ENCODE measurements around the gene CAMK1D.
"Not testable (repeated sequence)": the region's sequence is repeated elsewhere in the genome, so short reads cannot be mapped to it uniquely, and the experiment has no call there.

CAMK1D gene

GRCh38 chr10:12742771-12743170, 393.4 kb downstream of the CAMK1D start:
- Histone ChIP-seq H3K4me2 (ENCODE audit: low read length) (no peak overlapping the region), H3K27ac (ENCODE audit: low read depth, low read length, poor library complexity, severe bottlenecking) (no peak overlapping the region), H4K20me1 (ENCODE audit: insufficient read depth, low read length) (no peaks in the 10 kb centered on the region)

GRCh38 chr10:12743466-12743865, 394.1 kb downstream of the CAMK1D start:
- H3K4me3 ChIP-seq (ENCODE audit: low read depth, low read length, poor library complexity, severe bottlenecking); H3K9me3 ChIP-seq (ENCODE audit: low read length); H3K79me2 ChIP-seq (ENCODE audit: insufficient read depth, low read length); H3K27ac ChIP-seq (ENCODE audit: low read depth, low read length, poor library complexity, severe bottlenecking); H3K9me2 ChIP-seq (ENCODE audit: low read depth, low read length); H4K20me1 ChIP-seq (ENCODE audit: insufficient read depth, low read length); H3K9ac ChIP-seq (ENCODE audit: low read length); H3K4me1 ChIP-seq (ENCODE audit: insufficient read depth, low read length, severe bottlenecking); H3K27me3 ChIP-seq (ENCODE audit: insufficient read depth, low read length); H3K36me3 ChIP-seq (ENCODE audit: insufficient read depth, low read length); H3K4me2 ChIP-seq (ENCODE audit: low read length); H2AFZ ChIP-seq (ENCODE audit: low read length); H3F3A ChIP-seq (ENCODE audit: insufficient read depth, low read length): not testable (repeated sequence)

More at GRCh38 chr10:12742771-12743170, 393.4 kb downstream of the CAMK1D start:
- Histone ChIP-seq H3K9ac (ENCODE audit: low read length) (no peak overlapping the region), H3K79me2 (ENCODE audit: insufficient read depth, low read length) (no peaks in the 10 kb centered on the region), H3K9me2 (ENCODE audit: low read depth, low read length) (no peaks in the 10 kb centered on the region), H3K4me3 (ENCODE audit: low read depth, low read length, poor library complexity, severe bottlenecking) (no peak overlapping the region), H3K27me3 (ENCODE audit: insufficient read depth, low read length) (no peaks in the 10 kb centered on the region), H3K36me3 (ENCODE audit: insufficient read depth, low read length) (no peaks in the 10 kb centered on the region), H3F3A (ENCODE audit: insufficient read depth, low read length) (no peaks in the 10 kb centered on the region), H3K4me1 (ENCODE audit: insufficient read depth, low read length, severe bottlenecking) (no peaks in the 10 kb centered on the region), H2AFZ (ENCODE audit: low read length) (no peak overlapping the region), H3K9me3 (ENCODE audit: low read length) (no peaks in the 10 kb centered on the region)
- no peak for TF ChIP-seq CTCF (IDR thresholded peaks at IDR 0.05; ENCODE audit: low read length)
- TF ChIP-seq EZH2 (IDR thresholded peaks at IDR 0.05; ENCODE audit: borderline replicate concordance, low read length), result no peak

GRCh38 chr10:12743941-12744340, 394.6 kb downstream of the CAMK1D start:
- Histone ChIP-seq H3K9me2 (ENCODE audit: low read depth, low read length) (no peaks in the 10 kb centered on the region), H3K9me3 (ENCODE audit: low read length) (no peaks in the 10 kb centered on the region), H3K79me2 (ENCODE audit: insufficient read depth, low read length) (no peaks in the 10 kb centered on the region), H3K4me1 (ENCODE audit: insufficient read depth, low read length, severe bottlenecking) (no peaks in the 10 kb centered on the region), H3K27ac (ENCODE audit: low read depth, low read length, poor library complexity, severe bottlenecking) (no peak overlapping the region), H3K36me3 (ENCODE audit: insufficient read depth, low read length) (no peaks in the 10 kb centered on the region), H3K4me3 (ENCODE audit: low read depth, low read length, poor library complexity, severe bottlenecking) (no peak overlapping the region), H3K9ac (ENCODE audit: low read length) (no peak overlapping the region), H3K4me2 (ENCODE audit: low read length) (no peak overlapping the region), H2AFZ (ENCODE audit: low read length) (no peak overlapping the region), H3K27me3 (ENCODE audit: insufficient read depth, low read length) (no peaks in the 10 kb centered on the region), H4K20me1 (ENCODE audit: insufficient read depth, low read length) (no peaks in the 10 kb centered on the region), H3F3A (ENCODE audit: insufficient read depth, low read length) (no peaks in the 10 kb centered on the region)
- TF ChIP-seq EZH2 (IDR thresholded peaks at IDR 0.05; ENCODE audit: borderline replicate concordance, low read length), result no peak
- no peak for TF ChIP-seq CTCF (IDR thresholded peaks at IDR 0.05; ENCODE audit: low read length)

- H3F3A ChIP-seq (ENCODE audit: insufficient read depth, low read length), result no peaks in the 10 kb centered on the region
- H3K4me3 ChIP-seq (ENCODE audit: low read depth, low read length, poor library complexity, severe bottlenecking), result no peak overlapping the region
- no peak overlapping the region for H2AFZ ChIP-seq (ENCODE audit: low read length)
- H4K20me1 ChIP-seq (ENCODE audit: insufficient read depth, low read length), result no peaks in the 10 kb centered on the region
- no peak overlapping the region for H3K9ac ChIP-seq (ENCODE audit: low read length)
- H3K9me2 ChIP-seq (ENCODE audit: low read depth, low read length), result no peaks in the 10 kb centered on the region
- TF ChIP-seq EZH2 (IDR thresholded peaks at IDR 0.05; ENCODE audit: borderline replicate concordance, low read length) (no peak), CTCF (IDR thresholded peaks at IDR 0.05; ENCODE audit: low read length) (no peak)
- no peaks in the 10 kb centered on the region for H3K4me1 ChIP-seq (ENCODE audit: insufficient read depth, low read length, severe bottlenecking)
- H3K4me2 ChIP-seq (ENCODE audit: low read length), result no peak overlapping the region
- H3K79me2 ChIP-seq (ENCODE audit: insufficient read depth, low read length), result no peaks in the 10 kb centered on the region
- H3K36me3 ChIP-seq (ENCODE audit: insufficient read depth, low read length), result no peaks in the 10 kb centered on the region
- H3K27me3 ChIP-seq (ENCODE audit: insufficient read depth, low read length), result no peaks in the 10 kb centered on the region
- H3K9me3 ChIP-seq (ENCODE audit: low read length), result no peaks in the 10 kb centered on the region
- H3K27ac ChIP-seq (ENCODE audit: low read depth, low read length, poor library complexity, severe bottlenecking), result no peak overlapping the region
These were observed 398.8 kb downstream of the CAMK1D start for GRCh38 chr10:12748186-12748585.
